HG03175 (cell line): ENCODE results near the gene USP17L28.
"Not testable (repeated sequence)": the region's sequence is repeated elsewhere in the genome, so short reads cannot be mapped to it uniquely, and the experiment has no call there.

Experiments
- ATAC-seq: cut with Tn5 transposase; IDR thresholded peaks from one replicate; pipeline ENCODE4 v1.9.1; 2021; ENCODE audit warnings: mild to moderate bottlenecking, moderate library complexity; ENCODE audit not compliant: unreplicated experiment

Gene USP17L28

DNA sequence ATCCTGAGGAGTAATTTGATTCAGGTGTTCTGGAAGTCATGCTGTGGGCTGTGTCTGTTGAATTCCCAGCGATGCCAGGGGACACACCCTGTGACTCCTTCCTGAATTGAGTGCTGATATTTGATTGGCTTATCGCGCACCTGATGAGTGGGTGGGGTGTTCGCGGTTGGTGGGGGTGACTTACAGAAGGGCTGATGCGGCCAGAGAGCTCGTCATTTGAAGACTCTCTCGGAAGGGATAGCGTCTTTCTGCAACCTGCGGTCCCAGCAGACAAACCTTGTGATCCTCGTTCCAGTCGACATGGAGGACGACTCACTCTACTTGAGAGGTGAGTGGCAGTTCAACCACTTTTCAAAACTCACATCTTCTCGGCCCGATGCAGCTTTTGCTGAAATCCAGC lies at the start of gene USP17L28:
USP17L28 (plus strand) TSS at position 301 of the 400 bp plus-strand sequence; CDS start at position 301, 0 bp downstream.
- not testable (repeated sequence) for ATAC-seq

DNA sequence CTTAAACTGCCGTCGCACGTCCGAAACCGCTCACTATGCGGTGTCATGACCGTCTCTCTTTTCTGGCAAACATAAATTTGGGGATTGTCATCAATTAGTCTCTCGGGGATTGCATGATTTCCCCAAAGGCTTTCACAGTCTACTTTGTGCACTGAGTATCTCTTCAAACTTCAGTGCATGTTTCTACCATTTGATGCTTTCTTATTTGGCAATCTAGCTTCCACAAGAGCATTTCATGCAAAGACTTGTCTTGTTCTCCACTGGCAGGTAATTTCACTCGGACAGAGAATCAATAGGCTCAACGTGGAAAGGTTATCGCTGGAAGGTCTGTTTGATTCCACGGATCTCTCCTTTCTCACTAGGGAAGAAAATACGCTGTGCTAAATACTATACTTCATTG lies 24.5 kb upstream of the USP17L28 start:
- ATAC-seq = not testable (repeated sequence)

DNA sequence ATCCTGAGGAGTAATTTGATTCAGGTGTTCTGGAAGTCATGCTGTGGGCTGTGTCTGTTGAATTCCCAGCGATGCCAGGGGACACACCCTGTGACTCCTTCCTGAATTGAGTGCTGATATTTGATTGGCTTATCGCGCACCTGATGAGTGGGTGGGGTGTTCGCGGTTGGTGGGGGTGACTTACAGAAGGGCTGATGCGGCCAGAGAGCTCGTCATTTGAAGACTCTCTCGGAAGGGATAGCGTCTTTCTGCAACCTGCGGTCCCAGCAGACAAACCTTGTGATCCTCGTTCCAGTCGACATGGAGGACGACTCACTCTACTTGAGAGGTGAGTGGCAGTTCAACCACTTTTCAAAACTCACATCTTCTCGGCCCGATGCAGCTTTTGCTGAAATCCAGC lies 23.8 kb upstream of the USP17L28 start, which contains the start of gene USP17L24:
USP17L24 (plus strand) TSS at position 301 of the 400 bp plus-strand sequence; CDS start at position 301, 0 bp downstream.
- ATAC-seq = not testable (repeated sequence)

DNA sequence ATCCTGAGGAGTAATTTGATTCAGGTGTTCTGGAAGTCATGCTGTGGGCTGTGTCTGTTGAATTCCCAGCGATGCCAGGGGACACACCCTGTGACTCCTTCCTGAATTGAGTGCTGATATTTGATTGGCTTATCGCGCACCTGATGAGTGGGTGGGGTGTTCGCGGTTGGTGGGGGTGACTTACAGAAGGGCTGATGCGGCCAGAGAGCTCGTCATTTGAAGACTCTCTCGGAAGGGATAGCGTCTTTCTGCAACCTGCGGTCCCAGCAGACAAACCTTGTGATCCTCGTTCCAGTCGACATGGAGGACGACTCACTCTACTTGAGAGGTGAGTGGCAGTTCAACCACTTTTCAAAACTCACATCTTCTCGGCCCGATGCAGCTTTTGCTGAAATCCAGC lies 19.1 kb upstream of the USP17L28 start, which contains the start of gene USP17L25:
USP17L25 (plus strand) TSS at position 301 of the 400 bp plus-strand sequence; CDS start at position 301, 0 bp downstream.
- ATAC-seq = not testable (repeated sequence)

GRCh38 chr4:9334358-9334757 lies 14.3 kb upstream of the USP17L28 start, which contains the start of gene USP17L26:
USP17L26 (plus strand) TSS chr4:9334658; CDS start chr4:9334658, 0 bp downstream.
- ATAC-seq = not testable (repeated sequence)

- not testable (repeated sequence) for ATAC-seq
Observed at GRCh38 chr4:9339103-9339502, 9.6 kb upstream of the USP17L28 start, which contains the start of gene USP17L5. USP17L5 (plus strand) TSS chr4:9339403; CDS start chr4:9339403, 0 bp downstream.

DNA sequence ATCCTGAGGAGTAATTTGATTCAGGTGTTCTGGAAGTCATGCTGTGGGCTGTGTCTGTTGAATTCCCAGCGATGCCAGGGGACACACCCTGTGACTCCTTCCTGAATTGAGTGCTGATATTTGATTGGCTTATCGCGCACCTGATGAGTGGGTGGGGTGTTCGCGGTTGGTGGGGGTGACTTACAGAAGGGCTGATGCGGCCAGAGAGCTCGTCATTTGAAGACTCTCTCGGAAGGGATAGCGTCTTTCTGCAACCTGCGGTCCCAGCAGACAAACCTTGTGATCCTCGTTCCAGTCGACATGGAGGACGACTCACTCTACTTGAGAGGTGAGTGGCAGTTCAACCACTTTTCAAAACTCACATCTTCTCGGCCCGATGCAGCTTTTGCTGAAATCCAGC lies 4.8 kb upstream of the USP17L28 start, which contains the start of gene USP17L27:
USP17L27 (plus strand) TSS at position 301 of the 400 bp plus-strand sequence; CDS start at position 301, 0 bp downstream.
- not testable (repeated sequence) for ATAC-seq

GRCh38 chr4:9350866-9351265 lies 2.2 kb downstream of the USP17L28 start:
- not testable (repeated sequence) for ATAC-seq

DNA sequence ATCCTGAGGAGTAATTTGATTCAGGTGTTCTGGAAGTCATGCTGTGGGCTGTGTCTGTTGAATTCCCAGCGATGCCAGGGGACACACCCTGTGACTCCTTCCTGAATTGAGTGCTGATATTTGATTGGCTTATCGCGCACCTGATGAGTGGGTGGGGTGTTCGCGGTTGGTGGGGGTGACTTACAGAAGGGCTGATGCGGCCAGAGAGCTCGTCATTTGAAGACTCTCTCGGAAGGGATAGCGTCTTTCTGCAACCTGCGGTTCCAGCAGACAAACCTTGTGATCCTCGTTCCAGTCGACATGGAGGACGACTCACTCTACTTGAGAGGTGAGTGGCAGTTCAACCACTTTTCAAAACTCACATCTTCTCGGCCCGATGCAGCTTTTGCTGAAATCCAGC lies 4.6 kb downstream of the USP17L28 start, which contains the start of gene USP17L29:
USP17L29 (plus strand) TSS at position 301 of the 400 bp plus-strand sequence; CDS start at position 301, 0 bp downstream.
- ATAC-seq = not testable (repeated sequence)

DNA sequence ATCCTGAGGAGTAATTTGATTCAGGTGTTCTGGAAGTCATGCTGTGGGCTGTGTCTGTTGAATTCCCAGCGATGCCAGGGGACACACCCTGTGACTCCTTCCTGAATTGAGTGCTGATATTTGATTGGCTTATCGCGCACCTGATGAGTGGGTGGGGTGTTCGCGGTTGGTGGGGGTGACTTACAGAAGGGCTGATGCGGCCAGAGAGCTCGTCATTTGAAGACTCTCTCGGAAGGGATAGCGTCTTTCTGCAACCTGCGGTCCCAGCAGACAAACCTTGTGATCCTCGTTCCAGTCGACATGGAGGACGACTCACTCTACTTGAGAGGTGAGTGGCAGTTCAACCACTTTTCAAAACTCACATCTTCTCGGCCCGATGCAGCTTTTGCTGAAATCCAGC lies 14.1 kb downstream of the USP17L28 start, which contains the start of gene USP17L30:
USP17L30 (plus strand) TSS at position 301 of the 400 bp plus-strand sequence; CDS start at position 301, 0 bp downstream.
- ATAC-seq = not testable (repeated sequence)

- ATAC-seq = not testable (repeated sequence)
Observed at GRCh38 chr4:9379881-9380280, 31.2 kb downstream of the USP17L28 start.

GRCh38 chr4:9381012-9381534 lies 32.4 kb downstream of the USP17L28 start:
- ATAC-seq = not testable (repeated sequence)

- ATAC-seq = no peak
Observed at GRCh38 chr4:9384126-9384525, 35.4 kb downstream of the USP17L28 start.

- not testable (repeated sequence) for ATAC-seq
Observed at GRCh38 chr4:9389001-9389400, 40.3 kb downstream of the USP17L28 start.
